ENCODE measurements around the gene TENM3. TPM values are rescaled to one million over a fixed set of nuclear protein-coding genes. Genes with fewer than 3 reads are reported as not detected.
A peak's percentile ranks its signal among the peaks of the same experiment; 100 is the strongest.

Gene TENM3
- total and polyA plus RNA-seq, 2 of the 8 experiments (the other 6 are each of a cell fraction or from before 2014, with no cell fraction given), result 36.9 to 69.3 TPM

DNA sequence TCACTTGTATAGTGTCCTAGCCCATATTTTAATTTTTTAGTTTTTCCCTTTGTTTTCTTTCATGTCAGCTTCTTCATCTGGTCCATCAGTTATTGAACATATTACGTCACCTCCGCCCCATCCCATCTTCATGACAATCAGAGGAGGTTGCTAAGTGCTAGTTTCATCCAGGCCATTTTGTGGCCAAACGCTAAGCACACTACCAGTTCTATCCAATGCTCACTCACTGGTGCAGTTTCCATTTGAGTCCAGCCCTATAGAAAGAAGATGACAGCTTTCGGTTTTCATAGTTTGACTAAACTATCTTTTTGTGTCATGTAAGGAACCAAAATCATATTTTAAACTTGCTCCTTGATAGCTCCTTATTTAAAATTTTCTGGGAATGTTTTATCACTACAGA lies 304.2 kb downstream of the TENM3 start:
- Histone ChIP-seq H2BK12ac (ENCODE audit: low read depth, low read length) (no peak overlapping the region), H3K79me2 (ENCODE audit: control insufficient read depth in 1 of 2, insufficient read depth in 2 of 2, low read length in 2 of 2) (peaks cover 0 to 52% of the 10 kb centered on the region in 2 experiments; a peak in 2 of 4 replicates), H3K23ac (ENCODE audit: insufficient read length) (no peak overlapping the region), H3K4ac (replicated peaks; ENCODE audit: insufficient read length, low read depth, low read length) (no peak overlapping the region), H3K9me3 (ENCODE audit: insufficient read depth in 2 of 2, low read depth in 1 of 2, low read length in 1 of 2) (no peaks in the 10 kb centered on the region), H3K36me3 (ENCODE audit: control insufficient read depth in 2 of 4, insufficient read depth in 4 of 4, low read length in 3 of 4) (no peaks in the 10 kb centered on the region), H3K4me2 (ENCODE audit: insufficient read depth in 1 of 2, low read depth in 2 of 2, low read length in 2 of 2) (no peak overlapping the region), H4K91ac (replicated peaks; ENCODE audit: insufficient read length, low read length) (no peak overlapping the region), H3K9ac (replicated peaks in 1 of 4; ENCODE audit: extremely low read depth in 1 of 4, low read depth in 3 of 4, low read length in 3 of 4) (no peak overlapping the region), H3K27ac (ENCODE audit: low read depth, low read length) (no peak overlapping the region), H2BK15ac (ENCODE audit: low read length) (no peak overlapping the region), H3K18ac (ENCODE audit: extremely low read depth, low read length) (no peak overlapping the region), H3K23me2 (ENCODE audit: low read depth, low read length) (no peaks in the 10 kb centered on the region), H3K14ac (ENCODE audit: insufficient read length) (no peak overlapping the region), H4K20me1 (replicated peaks in 1 of 2; ENCODE audit: control insufficient read depth in 1 of 2, insufficient read depth in 2 of 2, low read length in 2 of 2) (no peaks in the 10 kb centered on the region), H2BK5ac (ENCODE audit: low read depth, low read length) (no peak overlapping the region), H3K27me3 (replicated peaks in 1 of 4; ENCODE audit: control insufficient read depth in 3 of 4, extremely low read depth in 1 of 4, insufficient read depth in 3 of 4, low read length in 3 of 4) (no peaks in the 10 kb centered on the region), H3K79me1 (ENCODE audit: low read depth, low read length) (peaks cover 2% of the 10 kb centered on the region), H3K4me1 (replicated peaks in 1 of 4; ENCODE audit: control insufficient read depth in 3 of 4, insufficient read depth in 4 of 4, low read length in 3 of 4) (peaks cover 0 to 9% (median 3%) of the 10 kb centered on the region in 4 experiments; a peak in 5 of 7 replicates), H2AK5ac (ENCODE audit: low read depth, low read length) (0 out of 2 replicates have a peak overlapping the region, but pooled peaks have one; percentile 46), H2BK20ac (ENCODE audit: low read length) (no peak overlapping the region), H2AFZ (ENCODE audit: low read length) (no peak overlapping the region), H2BK120ac (replicated peaks; ENCODE audit: low read depth, low read length) (no peak overlapping the region), H4K5ac (ENCODE audit: insufficient read length, low read depth, low read length) (no peak overlapping the region), H3K4me3 (ENCODE audit: extremely low read depth in 1 of 4, insufficient read depth in 2 of 4, low read depth in 3 of 4, low read length in 4 of 4) (no peak overlapping the region), H3K56ac (replicated peaks; ENCODE audit: insufficient read length, low read depth, low read length) (no peak overlapping the region), H4K8ac (ENCODE audit: extremely low read depth, insufficient read depth, low read length) (no peak overlapping the region)
- WGBS, 2 experiments (ENCODE audit: extremely low coverage in 1 of 2, insufficient coverage in 1 of 2, insufficient read length in 1 of 2, insufficient replicate concordance in 2 of 2, low coverage in 1 of 2, low lambda C conversion rate in 2 of 2, missing lambda C conversion rate in 1 of 2), result 90% methylated on average over 4 of the region's 4 CpGs; no CpG with 5 or more reads in 1 of the 2 experiments
- CTCF ChIA-PET (ENCODE audit: partially characterized antibody), result interaction anchor here (0.7 to 1.1 kb wide), 2 partner anchors 14 to 114 kb away, joined by 3 read pairs; no protein-coding TSS in a partner anchor
- POLR2A ChIA-PET (ENCODE audit: partially characterized antibody), result no interaction called here
- FAIRE-seq (no peak), DNase-seq (ENCODE audit: low read depth in 1 of 2, low spot score in 2 of 2) (no peak)
- no peak for TF ChIP-seq EZH2 (IDR thresholded peaks at IDR 0.05; ENCODE audit: low read depth, low read length, severe bottlenecking)
- TF ChIP-seq CHD2 (IDR thresholded peaks at IDR 0.05; ENCODE audit: low read length), result no peak
- TF ChIP-seq, protein P1, sequence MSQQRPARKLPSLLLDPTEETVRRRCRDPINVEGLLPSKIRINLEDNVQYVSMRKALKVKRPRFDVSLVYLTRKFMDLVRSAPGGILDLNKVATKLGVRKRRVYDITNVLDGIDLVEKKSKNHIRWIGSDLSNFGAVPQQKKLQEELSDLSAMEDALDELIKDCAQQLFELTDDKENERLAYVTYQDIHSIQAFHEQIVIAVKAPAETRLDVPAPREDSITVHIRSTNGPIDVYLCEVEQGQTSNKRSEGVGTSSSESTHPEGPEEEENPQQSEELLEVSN (IDR thresholded peaks at IDR 0.05), result no peak
- no peak for TF ChIP-seq RXRA (IDR thresholded peaks at IDR 0.05; ENCODE audit: insufficient read depth, low read depth, low read length)
- no peak for TF ChIP-seq JUND (IDR thresholded peaks at IDR 0.05; ENCODE audit: low read length)
- TF ChIP-seq SP2 (IDR thresholded peaks at IDR 0.05; ENCODE audit: low read length), result no peak
- no peak for TF ChIP-seq RNF2 (IDR thresholded peaks at IDR 0.05; ENCODE audit: borderline replicate concordance, low read depth, low read length, missing control alignments, poor library complexity, severe bottlenecking)
- no peak for TF ChIP-seq MAFK (IDR thresholded peaks at IDR 0.05; ENCODE audit: low read depth, low read length)
- no peak for TF ChIP-seq JUN (IDR thresholded peaks at IDR 0.05; ENCODE audit: low read depth, low read length)
- TF ChIP-seq CEBPB (IDR thresholded peaks at IDR 0.05; ENCODE audit: low read depth, low read length), result no peak
- no peak for TF ChIP-seq TEAD4 (IDR thresholded peaks at IDR 0.05; ENCODE audit: low read depth, low read length)
- no peak for TF ChIP-seq NRF1 (IDR thresholded peaks at IDR 0.05; ENCODE audit: low read depth, low read length)
- no peak for TF ChIP-seq KDM1A (IDR thresholded peaks at IDR 0.05; ENCODE audit: borderline replicate concordance, low read length)
